Activated CD8-positive, alpha-beta memory T cell treated with anti-CD3 and anti-CD28 coated beads for 36 hours (primary cell): Measurements from ENCODE around the gene SLC6A18. TPM values are rescaled to one million over a fixed set of nuclear protein-coding genes. Genes with fewer than 3 reads are reported as not detected.
"Not testable (repeated sequence)": the region's sequence is repeated elsewhere in the genome, so short reads cannot be mapped to it uniquely, and the experiment has no call there.

Source experiments
- CTCF ChIA-PET: fragments of 350-600 bp; sonication (Branson Sonifier 250); formaldehyde crosslinking; loops from one replicate; lab custom pipeline; 2021; ENCODE audit warnings: antibody characterized with exemption; lab: Charles Lee
- POLR2A ChIA-PET: fragments of 350-600 bp; sonication (Branson Sonifier 250); formaldehyde crosslinking; loops from one replicate; lab custom pipeline; 2021; ENCODE audit warnings: antibody characterized with exemption; lab: Charles Lee
- total RNA-seq, 2 experiments: library from RNA; stranded (reverse); gene quantifications; one replicate each; pipeline ENCODE4 v1.2.3, GENCODE V29; 2021

The SLC6A18 gene
- total RNA-seq, 2 experiments from 2014 or later, result not detected

GRCh38 chr5:1226231-1226630, 1.1 kb downstream of the SLC6A18 start:
- POLR2A ChIA-PET, result no interaction called here
- CTCF ChIA-PET, result no interaction called here

- ChIA-PET POLR2A (no interaction called here), CTCF (no interaction called here)
These were observed 1.8 kb downstream of the SLC6A18 start for GRCh38 chr5:1226839-1227581.

- ChIA-PET POLR2A (interaction anchor here (0.6 kb wide), 1 partner anchor 153 kb away, joined by 3 read pairs; no protein-coding TSS in a partner anchor), CTCF (no interaction called here)
These were observed 2.5 kb downstream of the SLC6A18 start for GRCh38 chr5:1227667-1228066.

GRCh38 chr5:1228120-1228519, 2.9 kb downstream of the SLC6A18 start:
- CTCF ChIA-PET, result no interaction called here
- POLR2A ChIA-PET, result interaction anchor here (0.6 kb wide), 1 partner anchor 154 kb away, joined by 3 read pairs; no protein-coding TSS in a partner anchor

GRCh38 chr5:1229023-1229422, 3.8 kb downstream of the SLC6A18 start:
- POLR2A ChIA-PET, CTCF ChIA-PET: not testable (repeated sequence)

DNA sequence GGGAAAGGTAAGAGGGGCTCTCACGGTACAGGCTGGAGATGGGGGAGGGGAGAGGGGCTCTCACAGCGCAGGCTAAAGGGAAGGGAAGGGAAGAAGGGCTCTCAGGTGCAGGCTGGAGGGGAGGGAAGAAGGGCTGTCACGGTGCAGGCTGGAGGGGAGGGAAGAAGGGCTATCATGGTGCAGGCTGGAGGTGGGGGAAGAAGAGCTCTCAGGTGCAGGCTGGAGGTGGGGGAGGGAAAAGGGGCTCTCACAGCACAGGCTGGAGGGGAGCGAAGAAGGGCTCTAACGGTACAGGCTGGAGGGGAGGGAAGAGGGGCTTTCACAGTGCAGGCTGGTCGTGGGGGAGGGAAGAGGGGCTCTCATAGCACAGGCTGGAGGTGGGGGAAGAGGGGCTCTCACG, 4.6 kb downstream of the SLC6A18 start:
- POLR2A ChIA-PET, result no interaction called here
- CTCF ChIA-PET, result no interaction called here

GRCh38 chr5:1230551-1230950, 5.4 kb downstream of the SLC6A18 start:
- POLR2A ChIA-PET, result no interaction called here
- CTCF ChIA-PET, result no interaction called here

DNA sequence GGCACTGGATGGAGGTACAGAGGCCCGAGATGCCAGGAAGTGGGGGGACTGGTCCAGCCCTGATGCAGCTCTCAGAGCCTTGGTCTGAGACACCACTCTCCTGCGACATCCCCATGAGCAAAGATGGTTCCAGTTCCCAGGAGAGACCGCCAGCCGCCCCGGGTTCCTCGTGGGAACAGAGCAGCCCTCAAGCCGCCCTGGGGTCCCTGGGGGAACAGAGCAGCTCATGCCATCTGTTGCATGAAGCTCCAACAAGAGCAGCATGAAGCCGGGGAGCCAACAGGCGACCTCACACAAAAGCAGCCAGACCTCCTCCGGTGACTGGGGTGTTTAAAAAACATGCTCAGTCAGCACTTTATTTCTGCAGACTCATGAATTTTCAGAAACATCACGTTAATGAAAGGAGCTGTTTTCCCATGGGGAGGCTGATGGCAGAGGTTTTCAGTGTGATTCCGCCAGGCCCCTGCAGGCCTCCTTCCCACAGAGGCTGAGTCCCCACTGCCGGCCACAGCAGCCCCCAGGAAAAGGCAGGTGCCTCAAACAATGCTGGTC, 6.2 kb downstream of the SLC6A18 start:
- POLR2A ChIA-PET, result no interaction called here
- CTCF ChIA-PET, result no interaction called here

GRCh38 chr5:1232780-1233179, 7.6 kb downstream of the SLC6A18 start:
- POLR2A ChIA-PET, result no interaction called here

GRCh38 chr5:1235379-1235778, 10.2 kb downstream of the SLC6A18 start:
- ChIA-PET POLR2A (no interaction called here), CTCF (no interaction called here)

More at GRCh38 chr5:1232780-1233179, 7.6 kb downstream of the SLC6A18 start:
- CTCF ChIA-PET, result no interaction called here

DNA sequence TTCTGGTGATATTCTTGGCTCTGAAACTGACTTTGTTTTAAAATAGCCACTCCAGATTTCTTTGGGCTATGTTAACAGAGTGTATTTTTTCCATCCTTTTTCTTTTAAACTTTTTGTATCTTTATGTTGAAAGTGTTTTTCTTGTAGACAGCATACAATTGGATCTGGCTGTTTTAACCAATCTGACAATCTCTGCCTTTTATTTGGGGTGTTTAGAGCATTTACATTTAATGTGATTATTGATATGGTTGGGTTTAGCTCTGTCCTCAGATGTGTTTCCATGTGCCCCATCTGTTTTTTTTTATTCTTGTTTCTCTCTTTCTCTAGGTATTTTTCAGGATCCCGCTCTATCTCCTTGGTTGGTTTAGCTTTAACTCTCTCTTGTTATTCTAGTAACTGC, 10.7 kb downstream of the SLC6A18 start:
- ChIA-PET POLR2A (no interaction called here), CTCF (no interaction called here)

DNA sequence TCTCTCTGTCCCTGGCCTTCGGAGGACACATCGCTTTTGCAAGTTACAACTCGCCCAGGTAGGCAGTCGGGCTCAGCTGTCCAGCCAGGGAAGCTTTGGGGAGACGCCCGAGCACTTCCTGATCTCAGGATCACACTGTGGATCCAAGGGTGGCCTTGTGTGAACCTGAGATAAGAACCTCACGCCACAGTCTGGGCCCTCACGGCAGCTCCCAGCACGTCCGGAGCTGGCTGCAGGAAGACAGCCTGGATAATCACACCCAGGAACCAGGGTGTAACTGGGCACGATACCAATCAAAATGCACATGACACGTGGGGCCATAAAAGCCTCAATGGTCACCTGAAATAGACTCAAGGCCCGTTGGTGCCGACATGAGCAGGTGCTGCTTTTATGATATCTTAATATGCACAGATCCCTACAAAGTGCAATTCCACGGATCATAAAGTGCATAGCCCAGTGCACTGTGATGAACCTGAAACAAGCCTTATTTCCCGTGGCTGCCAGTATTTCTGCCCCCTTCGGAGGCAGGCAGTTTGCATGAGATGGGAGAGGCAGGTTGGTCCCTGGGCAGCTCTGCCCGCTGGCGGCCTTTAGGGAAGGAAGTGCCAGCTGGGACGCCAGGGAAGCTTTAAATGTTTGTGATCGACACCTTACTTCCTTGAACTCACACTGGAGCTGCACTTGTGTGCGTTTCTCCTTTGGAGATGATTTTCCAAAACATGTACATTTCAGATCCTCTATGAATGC, 14.5 kb downstream of the SLC6A18 start:
- CTCF ChIA-PET, result no interaction called here
- POLR2A ChIA-PET, result no interaction called here

DNA sequence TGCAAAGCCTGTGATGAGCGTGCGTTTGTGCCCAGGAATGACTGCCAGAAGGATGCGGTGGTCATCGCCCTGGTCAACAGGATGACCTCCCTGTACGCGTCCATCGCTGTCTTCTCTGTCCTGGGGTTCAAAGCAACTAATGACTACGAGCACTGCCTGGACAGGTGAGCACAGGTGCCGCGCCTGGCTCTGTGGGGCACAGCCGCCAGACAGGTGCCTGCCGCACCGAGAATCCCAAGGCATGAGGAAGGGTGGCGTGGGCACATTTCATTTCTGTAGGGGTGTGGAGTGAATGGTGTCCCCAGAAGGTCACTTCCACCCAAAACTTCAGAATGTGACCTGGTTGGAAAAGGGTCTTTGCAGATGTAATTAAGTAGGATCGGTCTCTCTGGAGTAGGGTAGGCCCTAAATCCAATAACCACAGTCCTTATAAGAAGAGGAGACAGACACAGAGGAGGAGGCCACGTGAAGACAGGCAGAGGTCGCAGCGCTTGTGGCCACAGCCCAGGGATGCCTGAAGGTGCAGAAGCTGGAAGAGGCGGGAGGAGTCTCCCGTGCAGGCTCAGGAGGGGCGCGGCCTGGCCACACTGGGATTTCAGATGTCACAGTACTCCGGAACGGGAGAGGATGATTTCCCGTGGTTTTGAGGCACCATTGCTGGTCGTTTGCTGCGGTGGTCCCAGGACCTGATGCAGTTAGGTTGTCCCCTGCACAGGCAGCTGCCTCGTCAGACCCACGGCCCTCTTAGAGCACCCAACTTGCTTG, 15.5 kb downstream of the SLC6A18 start:
- ChIA-PET POLR2A (no interaction called here), CTCF (no interaction called here)

DNA sequence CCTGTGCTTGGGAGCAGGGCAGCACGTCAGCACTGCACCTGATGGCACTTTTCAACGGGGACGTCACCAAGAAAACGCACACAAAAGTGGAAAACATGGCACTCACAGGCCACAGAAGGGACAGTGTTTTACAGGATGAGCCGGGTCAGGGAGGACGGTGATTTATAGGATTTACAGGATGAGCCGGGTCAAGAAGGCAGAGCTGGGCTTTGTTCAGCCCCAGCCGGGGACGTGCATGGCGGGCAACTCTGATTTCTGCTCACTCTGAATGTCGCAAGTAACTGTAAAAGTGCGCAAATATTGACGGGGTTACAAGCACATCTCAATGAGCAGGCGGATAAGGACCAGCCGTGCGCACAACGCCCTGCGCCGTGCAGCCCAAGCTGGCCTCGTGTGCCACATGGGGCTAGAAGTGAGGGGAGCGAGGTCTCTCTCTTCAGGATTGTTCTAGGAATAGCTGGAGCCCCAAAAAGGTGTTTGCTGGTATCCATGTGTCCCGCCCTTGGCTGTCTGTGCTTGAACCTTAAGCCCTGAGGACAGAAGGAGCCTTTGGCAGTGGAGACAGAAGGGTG, 16.4 kb downstream of the SLC6A18 start:
- CTCF ChIA-PET, result no interaction called here
- POLR2A ChIA-PET, result no interaction called here

DNA sequence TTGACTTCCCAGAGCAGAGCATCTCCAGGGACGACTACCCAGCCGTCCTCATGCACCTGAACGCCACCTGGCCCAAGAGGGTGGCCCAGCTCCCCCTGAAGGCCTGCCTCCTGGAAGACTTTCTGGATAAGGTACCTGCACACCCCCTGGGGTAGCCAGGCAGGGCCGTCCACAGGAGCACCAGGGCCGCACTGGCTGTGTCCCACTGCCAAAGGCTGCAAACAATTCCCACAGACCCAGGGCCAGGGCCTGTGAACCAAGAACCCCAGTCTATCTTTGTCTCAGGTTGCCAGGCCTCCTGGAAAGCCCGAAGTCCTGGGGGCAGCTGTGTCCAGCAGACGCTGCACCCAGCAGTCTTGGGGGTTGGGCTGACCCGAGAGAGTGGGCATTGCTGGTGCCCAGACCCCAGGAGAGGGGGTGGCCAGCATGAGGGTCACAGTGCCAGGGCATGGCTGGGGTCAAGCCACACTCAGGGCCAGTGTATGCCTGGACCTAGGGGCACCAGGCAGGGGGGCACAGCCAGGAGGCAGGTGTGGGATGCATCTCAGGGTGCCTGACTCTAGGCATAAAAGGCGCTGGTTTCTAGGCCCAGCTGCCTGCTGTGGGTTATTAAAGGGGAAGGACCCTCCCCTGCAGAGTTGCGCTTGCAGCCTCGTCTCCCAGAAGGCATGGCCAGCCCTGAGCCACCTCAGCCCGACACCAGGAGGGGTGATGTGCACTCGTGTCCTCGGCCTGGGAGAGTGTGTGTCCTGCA, 17.7 kb downstream of the SLC6A18 start:
- ChIA-PET POLR2A (no interaction called here), CTCF (no interaction called here)

- ChIA-PET POLR2A (no interaction called here), CTCF (no interaction called here)
These were observed 18.4 kb downstream of the SLC6A18 start for GRCh38 chr5:1243487-1244130.

GRCh38 chr5:1244255-1244654, 19.1 kb downstream of the SLC6A18 start:
- POLR2A ChIA-PET, result no interaction called here
- CTCF ChIA-PET, result no interaction called here

- ChIA-PET POLR2A (no interaction called here), CTCF (no interaction called here)
These were observed 19.8 kb downstream of the SLC6A18 start for GRCh38 chr5:1244976-1245375.
